ENCODE results near the gene TIMM29.
"Not testable (repeated sequence)": the region's sequence is repeated elsewhere in the genome, so short reads cannot be mapped to it uniquely, and the experiment has no call there.

Gene TIMM29

DNA sequence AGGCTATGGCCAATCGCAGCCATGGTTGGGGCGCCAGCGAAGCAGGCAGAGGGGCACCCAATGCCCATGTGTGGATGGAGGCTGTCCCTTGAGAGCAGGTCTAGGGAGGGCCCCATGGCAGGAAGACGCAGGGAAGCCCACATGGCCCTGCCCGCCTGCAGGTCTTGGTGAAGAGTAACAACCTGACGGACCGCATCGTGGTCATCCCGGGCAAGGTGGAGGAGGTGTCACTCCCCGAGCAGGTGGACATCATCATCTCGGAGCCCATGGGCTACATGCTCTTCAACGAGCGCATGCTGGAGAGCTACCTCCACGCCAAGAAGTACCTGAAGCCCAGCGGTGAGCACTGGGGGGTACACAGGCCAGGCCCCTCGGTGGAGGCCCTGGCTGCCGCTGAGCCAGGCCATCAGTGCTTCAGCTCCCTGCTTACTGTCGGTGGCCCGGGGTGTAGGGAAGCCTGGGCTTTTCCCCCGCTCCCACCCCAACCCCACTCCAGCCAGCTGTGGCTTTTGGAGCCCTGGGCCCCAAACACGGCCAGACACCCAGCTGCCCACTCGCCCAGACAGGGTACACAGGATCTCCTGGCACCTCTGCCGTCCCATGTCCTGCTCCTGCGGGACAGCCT, 14.8 kb upstream of the TIMM29 start:
- DNase-seq, result no peak

DNA sequence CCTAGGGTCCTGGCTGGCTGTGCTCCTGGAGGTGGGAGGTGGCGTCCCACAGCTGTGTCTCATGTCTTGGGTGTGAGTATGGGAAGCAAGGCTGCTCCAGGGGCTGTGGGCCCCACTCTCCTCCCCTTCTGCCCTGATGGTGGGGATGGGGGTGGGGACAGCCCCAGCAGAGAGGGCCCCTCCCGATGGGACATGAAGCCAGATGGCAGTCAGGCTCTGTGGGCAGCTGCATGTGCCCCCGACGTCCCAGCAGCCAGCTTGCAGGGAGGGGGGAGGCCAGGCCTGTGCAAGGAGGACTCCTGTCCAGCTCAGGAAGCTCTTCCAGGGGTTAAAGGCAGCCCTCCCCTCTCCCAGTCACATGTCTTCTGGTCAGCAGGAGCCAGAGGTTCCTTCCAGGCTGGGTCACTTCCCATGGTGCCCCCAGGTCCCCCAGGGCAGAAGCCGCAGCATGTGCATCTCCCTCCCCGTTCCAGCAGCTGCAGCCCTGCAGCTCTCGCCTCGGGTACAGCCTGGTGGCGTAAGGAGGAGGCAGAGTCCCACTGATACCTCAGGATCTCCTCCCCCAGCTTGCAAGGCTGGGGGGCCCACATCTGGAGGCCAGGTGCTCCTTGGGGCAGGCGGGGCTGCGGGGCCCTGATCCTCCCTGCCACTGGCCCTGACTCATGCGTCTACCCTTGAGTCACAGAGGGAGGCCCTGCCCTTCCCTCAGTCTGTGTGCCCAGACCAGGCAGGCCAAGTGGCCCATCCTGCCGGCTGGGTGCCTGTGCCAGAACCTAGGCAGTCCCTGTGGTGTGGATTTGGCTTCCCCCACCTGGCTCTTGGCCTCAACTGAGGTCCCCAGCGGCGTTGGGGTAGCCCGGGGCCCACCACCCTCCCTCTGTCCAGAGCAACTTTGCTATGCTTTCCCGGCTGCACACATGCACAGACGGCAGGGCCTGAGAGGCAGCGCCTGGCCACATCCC, 13.2 kb upstream of the TIMM29 start:
- no peak for DNase-seq

DNA sequence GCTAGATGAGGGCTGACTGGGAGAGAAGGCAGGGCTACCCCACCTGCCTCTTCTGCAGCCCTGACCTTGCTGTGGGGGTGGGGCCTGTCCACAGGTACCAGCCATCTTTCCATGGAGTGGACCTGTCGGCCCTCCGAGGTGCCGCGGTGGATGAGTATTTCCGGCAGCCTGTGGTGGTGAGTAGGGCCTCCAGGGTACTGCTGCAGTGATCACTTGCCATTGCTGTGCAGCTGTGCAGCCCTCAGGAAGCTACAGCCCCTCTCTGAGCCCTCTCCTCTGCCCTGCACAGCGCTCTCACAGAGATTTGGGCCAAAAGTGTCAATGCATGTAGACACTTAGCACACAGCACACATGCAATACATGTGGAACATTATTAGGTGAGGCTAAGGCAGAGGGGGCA, 12.0 kb upstream of the TIMM29 start:
- DNase-seq, result no peak

DNA sequence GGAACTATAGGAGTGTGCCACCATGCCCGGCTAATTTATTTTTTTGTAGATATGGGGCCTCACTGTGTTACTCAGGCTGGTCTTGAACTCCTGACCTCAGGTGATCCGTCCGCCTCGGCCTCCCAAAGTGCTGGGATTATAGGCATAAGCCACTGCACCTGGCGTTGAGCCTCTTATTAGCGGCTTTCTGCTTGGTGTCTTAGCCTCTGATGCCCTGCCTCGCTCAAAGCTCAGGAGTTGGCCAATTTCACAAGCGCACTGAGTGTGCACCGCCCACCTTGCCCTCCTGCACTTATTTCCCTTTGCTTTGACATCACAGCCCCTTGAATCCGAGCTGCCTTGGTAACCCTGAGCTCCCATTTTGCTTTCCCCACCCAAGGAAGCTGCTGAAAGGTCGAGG, 10.3 kb upstream of the TIMM29 start:
- no peak for DNase-seq

DNA sequence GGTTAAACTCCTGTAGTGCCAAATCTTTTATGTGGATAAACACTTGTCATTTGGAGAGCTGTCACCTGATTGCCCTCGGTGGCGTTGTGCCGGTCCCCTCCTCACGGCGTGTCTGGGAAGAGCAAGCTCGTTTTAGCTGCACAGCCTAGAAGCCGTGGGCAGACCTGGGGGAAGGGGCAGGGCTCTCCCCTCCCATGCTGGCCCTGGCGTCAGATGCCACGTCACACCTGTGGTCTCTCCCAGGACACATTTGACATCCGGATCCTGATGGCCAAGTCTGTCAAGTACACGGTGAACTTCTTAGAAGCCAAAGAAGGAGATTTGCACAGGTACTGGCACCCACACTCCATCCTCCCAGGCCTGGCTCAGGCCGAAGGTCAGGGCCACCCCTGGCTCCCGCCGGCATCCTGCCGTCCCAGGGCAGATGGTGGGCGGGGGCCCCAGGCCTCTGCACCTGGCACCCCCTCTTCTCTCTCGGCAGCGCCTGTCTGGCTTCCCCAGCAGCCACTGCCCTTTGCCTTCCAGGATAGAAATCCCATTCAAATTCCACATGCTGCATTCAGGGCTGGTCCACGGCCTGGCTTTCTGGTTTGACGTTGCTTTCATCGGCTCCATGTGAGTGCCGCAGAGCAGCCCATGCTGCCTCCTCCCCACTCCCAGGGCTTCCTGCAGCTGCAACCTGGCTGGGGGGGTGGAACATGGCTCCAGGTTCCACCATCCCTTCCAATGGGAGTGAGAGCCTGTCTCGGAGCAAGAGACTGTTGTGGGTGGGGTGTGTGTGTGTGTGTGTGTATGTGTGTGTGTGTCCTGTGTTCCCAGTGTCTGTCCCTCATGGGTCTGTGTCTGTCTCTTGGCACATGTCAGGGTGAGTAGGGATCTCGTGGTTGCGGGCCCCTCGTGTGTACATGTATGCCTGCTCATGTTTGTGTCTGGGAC, 9.0 kb upstream of the TIMM29 start:
- DNase-seq, result no peak

DNA sequence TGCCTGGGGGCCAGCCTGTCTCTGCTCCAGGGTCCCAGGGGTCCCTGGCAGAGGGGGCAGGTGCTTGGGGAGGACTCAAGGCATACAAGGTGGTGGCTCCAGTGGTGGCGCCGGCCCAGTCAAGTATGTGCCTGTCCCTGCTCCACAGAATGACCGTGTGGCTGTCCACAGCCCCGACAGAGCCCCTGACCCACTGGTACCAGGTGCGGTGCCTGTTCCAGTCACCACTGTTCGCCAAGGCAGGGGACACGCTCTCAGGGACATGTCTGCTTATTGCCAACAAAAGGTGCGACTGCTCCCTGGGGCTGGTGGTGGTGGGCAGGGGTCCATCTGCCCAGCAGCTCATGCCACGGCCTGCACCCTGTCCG, 8.3 kb upstream of the TIMM29 start:
- DNase-seq, result no peak

DNA sequence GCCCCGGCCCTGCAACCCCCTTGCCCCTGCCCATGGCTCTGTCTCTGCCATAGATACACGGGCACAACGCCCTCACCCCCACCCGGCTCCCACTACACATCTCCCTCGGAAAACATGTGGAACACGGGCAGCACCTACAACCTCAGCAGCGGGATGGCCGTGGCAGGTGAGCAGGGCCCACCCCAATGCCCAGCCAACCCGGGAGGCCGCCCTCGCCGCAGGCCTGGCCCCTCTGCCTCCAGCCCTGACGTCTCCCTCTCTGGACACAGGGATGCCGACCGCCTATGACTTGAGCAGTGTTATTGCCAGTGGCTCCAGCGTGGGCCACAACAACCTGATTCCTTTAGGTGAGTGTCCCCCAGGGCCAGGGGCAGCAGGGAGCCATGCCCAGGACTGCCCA, 7.8 kb upstream of the TIMM29 start:
- DNase-seq, result no peak

DNA sequence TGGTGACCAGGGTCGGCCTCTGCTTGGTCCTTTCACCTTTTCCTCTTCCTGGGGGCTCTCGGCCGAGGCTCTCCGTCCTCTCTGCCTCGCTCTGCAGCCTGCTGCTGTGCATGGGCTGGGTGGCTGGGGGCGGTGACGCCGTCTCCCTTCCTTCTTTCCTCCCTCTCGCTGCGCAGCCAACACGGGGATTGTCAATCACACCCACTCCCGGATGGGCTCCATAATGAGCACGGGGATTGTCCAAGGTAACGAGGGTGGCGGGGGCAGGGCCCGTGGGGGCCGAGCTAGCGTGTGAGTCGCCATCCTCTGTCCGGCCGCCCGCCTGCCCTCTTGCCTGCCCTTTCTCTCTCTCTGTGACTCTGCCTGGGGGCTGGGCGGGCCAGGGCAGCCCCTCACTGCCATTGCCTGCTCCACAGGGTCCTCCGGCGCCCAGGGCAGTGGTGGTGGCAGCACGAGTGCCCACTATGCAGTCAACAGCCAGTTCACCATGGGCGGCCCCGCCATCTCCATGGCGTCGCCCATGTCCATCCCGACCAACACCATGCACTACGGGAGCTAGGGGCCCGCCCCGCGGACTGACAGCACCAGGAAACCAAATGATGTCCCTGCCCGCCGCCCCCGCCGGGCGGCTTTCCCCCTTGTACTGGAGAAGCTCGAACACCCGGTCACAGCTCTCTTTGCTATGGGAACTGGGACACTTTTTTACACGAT, 7.3 kb upstream of the TIMM29 start:
- DNase-seq, result no peak

DNA sequence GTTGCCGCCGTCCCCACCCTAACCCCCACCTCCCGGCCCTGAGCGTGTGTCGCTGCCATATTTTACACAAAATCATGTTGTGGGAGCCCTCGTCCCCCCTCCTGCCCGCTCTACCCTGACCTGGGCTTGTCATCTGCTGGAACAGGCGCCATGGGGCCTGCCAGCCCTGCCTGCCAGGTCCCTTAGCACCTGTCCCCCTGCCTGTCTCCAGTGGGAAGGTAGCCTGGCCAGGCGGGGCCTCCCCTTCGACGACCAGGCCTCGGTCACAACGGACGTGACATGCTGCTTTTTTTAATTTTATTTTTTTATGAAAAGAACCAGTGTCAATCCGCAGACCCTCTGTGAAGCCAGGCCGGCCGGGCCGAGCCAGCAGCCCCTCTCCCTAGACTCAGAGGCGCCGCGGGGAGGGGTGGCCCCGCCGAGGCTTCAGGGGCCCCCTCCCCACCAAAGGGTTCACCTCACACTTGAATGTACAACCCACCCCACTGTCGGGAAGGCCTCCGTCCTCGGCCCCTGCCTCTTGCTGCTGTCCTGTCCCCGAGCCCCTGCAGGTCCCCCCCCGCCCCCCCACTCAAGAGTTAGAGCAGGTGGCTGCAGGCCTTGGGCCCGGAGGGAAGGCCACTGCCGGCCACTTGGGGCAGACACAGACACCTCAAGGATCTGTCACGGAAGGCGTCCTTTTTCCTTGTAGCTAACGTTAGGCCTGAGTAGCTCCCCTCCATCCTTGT, 6.5 kb upstream of the TIMM29 start:
- DNase-seq, result no peak

DNA sequence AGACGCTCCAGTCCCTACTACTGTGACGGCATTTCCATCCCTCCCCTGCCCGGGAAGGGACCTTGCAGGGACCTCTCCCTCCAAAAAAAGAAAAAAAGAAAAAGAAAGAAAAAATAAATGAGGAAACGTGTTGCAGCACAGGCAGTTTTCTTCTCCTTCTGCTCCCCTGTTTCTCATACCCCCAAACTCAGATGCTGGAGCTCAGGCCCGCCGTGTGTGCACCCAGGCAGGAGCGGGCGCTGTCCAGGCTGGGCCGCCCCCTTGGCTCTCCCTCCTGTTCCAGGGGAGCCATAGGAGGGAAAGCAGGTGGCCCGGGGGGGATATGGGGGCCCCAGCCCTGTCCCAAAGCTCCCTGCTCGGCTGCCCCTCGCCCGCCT, 6.0 kb upstream of the TIMM29 start:
- DNase-seq, result no peak

DNA sequence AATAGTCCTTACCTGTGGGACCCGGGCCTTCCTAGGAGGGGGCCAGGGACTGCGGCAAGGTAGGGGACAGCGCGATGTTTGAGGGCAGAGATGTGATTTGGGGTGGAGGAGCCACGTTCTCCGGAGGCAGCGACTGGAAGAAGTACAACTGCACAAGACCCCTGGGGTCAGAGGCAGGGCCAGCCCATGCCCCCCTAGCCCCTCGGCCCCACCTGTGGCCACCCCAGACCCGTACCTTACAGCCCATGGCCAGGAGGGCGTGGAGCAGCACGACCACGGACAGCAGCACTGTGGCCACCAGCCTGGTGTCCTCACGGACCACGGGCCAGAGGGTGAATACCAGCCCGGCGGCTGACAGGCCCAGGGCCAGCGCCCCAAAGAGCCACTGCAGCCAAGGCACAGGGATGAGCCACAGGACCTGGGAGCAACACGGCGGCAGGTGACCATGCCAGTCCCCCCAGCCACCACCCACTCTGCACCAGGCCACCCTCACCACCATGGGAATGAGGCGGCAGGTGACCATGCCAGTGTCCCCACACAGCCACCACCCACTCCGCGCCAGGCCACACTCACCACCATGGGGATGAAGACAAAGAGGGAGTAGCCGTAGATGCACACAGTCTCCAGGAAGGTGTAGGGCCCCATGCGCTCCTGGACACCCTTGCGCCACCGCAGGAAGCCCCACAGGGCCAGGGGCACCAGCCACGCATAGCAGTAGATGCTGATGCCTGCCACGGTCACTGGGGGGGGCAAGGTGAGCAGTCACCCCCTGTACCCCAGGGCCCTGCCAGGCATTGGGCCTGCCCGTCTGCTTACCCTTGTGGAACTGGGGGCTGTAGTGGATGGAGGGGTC, 5.1 kb upstream of the TIMM29 start:
- no peak for DNase-seq

DNA sequence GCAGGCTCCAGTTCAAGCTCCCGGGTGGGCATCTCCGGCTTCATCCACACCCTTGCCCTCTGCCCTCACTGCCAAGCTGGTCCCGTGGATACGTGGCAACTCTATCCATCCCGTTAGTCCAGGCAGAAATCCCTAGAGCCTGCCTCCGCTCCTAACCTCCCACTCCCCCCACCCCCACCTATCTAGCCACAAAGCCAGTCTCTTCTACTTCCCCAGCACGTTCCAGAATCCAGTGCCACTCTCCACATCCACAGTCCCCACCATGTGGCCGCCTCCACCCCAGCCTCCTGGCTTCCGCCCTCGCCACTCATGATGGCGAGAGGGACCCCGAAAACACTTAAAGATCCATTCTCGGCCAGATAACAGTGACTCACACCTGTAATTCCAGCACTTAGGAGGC, 4.0 kb upstream of the TIMM29 start:
- DNase-seq, result no peak

DNA sequence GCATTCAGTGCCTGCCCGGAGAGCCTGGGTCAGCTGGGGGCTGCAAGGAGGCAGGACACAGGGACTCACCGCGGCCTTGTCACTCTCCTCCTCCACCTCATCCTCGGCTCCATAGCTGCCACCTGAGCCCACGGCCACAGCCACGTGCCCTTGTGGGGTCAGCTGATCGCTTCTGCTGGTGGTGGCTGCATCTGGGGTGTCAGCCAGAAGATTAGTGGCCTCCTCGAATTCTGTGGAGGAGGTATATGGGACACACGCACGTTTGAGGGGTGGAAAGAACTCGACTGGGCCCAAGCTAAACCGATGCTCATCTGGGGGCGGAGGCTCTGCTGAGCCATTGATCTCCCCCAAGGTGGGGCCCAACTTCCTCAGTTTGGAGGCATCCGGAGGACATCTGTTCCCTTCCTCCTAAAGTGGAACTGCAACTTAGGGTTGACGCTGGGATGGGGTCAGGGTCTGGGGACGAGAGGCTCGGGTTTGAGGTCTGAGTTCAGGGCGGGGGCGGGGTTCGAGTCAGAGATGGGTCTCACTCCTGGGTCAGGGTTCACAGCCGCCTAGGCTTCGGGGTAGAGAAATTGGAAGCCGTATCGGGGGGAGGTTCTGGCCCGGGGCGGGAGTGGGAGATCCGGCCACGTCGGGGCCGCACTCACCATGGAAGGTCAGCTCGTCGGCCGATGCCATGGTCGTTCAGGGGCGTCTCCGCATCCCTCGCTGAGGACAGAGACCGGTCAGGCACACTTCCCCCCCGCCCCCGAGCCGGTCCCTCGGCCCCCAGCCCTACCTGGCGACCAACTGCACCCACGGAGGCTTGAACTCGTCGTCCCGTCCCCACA, 665 bp upstream of the TIMM29 start:
- no peak for DNase-seq

DNA sequence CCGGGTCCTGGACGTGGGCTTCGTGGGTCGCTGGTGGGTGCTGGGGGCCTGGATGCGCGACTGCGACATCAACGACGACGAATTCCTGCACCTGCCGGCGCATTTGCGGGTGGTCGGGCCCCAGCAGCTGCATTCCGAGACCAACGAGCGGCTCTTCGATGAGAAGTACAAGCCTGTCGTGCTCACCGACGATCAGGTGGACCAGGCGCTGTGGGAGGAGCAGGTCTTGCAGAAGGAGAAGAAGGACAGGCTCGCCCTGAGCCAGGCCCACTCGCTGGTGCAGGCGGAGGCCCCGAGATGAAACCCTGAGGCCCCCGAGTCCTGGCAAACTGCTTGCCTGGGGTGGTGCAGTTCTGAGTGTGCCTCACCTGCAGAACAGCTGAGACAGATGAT, 787 bp downstream of the TIMM29 start:
- DNase-seq, result no peak

DNA sequence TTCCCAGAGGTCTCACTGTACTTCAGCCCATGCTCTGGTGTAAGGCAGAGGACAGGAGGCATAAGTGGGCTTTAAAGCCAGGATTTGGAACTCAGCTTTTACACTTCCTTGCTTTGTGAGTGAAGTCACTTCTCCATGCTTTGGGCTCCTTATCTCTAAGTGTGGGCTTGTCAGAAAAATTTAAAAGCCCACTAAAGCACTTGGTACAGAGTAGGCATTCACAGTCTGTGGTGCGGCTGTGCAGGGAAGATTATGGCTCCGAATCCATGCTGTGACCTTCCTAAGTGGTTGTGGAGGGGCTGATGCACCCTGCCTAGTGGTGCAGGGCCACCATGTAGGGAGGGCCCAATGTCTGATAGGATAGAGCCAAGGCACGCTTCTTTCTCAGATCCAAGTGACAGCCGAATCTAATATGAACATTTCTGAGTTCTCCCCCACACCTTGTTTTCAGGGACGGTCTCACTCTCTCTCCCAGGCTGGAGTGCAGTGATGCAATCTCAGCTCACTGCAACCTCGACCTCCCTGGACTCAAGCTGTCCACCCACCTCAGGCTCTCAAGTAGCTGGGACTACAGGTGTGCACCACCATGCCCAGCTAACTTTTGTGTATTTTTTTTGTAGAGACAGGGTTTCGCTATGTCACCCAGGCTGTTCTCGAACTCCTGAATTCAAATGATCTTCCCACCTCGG, 6.9 kb downstream of the TIMM29 start:
- no peak for DNase-seq

DNA sequence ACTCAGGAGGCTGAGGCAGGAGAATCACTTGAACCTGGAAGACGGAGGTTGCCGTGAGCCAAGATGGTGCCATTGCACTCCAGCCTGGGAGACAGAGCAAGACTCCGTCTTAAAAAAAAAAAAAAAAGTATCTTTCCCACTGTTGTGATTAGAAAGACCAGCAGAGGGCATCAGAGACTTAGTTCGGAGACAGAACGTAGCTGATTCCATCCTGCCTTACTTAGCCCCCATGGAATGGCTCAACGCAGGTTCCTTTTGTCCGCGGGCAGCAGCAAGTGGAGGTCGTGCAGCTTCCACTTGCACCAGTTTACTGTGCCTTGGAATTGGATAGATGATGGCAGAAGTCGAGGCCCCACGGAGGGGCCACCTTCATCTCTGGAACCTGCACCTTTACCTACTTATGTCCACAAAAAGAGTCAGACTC, 8.1 kb downstream of the TIMM29 start:
- DNase-seq, result no peak

DNA sequence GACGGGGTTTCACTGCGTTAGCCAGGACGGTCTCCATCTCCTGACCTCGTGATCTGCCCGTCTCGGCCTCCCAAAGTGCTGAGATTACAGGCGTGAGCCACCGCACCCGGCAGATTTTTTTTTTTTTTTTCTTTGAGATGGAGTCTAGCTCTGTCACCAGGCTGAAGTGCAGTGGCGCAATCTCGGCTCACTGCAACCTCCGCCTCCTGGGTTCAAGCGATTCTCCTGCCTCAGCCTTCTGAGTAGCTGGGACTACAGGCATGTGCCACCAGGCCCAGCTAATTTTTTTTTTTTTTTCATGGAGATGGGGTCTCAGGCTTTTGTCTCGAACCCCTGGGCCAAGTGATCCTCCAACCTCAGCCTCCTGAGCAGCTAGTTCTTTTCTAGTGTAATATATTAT, 13.0 kb downstream of the TIMM29 start:
- not testable (repeated sequence) for DNase-seq

DNA sequence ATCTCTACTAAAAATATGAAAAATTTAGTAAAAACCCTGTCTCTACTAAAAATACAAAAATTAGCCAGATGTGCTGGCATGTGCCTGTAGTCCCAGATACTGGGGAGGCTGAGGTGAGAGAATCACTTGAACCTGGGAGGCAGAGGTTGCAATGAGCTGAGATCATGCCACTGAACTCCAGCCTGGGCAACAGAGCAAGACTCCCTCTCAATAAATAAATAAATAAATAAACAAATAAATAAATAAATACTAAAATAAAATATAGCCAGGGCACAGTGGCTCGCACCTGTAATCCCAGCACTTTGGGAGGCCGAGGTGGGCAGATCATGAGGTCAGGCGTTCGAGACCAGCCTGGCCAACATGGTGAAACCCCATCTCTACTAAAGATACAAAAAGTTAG, 14.8 kb downstream of the TIMM29 start:
- DNase-seq, result not testable (repeated sequence)

DNA sequence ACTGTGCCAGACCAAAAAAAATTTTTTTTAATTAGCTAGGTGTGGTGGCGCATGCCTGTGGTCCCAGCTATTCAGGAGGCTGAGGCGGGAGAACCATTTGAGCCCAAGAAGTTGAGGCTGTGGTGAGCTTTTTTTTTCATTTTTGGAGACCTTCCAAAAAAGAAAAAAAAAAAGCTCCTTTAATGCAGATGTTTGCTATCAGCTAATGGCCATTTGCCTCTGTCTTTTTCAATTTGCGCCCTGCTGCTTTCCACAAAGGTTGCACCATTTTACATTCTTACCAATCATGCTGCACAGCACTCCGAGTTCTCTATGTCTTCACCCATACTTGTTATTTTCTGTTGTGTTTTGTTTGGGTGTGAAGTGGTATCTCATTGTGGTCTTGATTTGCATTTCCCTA, 16.7 kb downstream of the TIMM29 start:
- no peak for DNase-seq

Data from activated CD4-positive, CD25-positive, alpha-beta regulatory T cell (primary cell).